Stimulated activated CD8-positive, alpha-beta memory T cell treated with anti-CD3 and anti-CD28 coated beads, Interleukin-12 subunit alpha, Interleukin-12 subunit beta, amount 100 ng/mL, for 1 hour (primary cell): ENCODE data around the gene ZNF516.

Source experiments
- DNase-seq: peaks from one replicate; pipeline ENCODE4 v3.0.0-alpha.2; 2020; ENCODE audit warnings: low read depth

Gene ZNF516

DNA sequence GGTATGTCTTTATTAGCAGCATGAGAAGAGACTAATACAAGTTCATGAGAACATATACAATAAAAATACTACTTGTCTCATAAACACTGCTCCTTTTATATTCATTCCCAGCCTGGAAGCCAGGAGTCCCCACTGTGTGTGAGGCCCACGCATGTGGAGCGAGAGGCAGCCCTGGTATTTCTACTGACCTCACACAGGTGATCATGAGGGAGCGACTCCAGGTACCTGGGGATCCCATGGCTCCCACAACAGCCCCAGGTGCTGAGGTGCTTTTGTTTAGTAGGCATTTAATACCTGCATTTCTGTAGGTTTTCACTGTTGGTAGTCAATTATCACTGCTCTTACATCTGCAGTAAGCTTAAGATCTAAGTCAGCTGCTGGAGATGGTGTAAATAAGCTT, 75.2 kb downstream of the ZNF516 start:
- DNase-seq = no peak

DNA sequence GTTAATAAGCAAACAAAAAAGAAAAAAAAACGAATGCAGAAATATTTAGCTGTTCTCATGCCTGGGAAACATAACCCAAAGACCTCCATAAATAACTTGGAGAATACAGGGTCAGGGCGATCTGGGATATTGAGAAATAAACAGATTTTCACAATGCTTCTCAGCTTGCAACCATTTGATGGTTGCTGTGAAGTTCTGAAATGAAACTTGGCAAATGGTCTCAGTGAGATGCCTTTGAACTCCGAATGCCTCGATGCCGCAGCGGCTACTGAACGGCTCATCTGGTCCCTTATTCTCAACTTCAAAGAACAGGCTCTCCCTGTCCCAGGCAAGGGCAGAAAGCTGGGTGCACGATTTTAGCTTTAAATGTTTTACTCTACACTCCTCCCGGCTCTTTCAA, 78.1 kb downstream of the ZNF516 start:
- DNase-seq = no peak

DNA sequence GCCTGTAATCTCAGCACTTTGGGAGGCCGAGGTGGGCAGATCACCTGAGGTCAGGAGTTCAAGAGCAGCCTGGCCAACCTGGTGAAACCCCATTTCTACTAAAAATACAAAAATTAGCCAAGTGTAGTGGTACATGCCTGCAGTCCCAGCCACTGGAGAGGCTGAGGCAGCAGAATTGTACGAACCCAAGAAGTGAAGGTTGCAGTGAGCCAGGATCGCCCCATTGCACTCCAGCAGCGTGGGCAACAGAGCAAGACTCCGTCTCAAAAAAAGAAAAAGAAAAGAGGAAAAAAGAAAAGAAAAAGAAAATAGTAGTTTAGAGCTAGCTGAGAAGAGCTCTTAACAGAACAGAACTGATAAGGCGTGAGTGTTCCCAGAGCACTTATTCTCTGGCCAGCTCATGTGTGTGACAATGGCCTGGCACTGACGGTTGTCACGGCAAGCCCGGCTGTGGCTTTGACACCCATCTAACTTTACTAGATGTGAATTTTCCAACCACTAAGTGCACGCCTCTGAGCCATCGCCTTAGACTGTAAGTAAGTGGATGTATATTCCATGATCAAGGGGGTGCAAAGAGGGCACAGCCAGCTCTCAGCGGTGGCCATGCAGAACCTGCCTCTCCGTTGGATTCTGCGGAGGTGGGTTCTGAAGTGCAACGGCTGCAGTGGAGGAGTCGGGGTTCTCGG, 80.0 kb downstream of the ZNF516 start:
- DNase-seq = no peak

DNA sequence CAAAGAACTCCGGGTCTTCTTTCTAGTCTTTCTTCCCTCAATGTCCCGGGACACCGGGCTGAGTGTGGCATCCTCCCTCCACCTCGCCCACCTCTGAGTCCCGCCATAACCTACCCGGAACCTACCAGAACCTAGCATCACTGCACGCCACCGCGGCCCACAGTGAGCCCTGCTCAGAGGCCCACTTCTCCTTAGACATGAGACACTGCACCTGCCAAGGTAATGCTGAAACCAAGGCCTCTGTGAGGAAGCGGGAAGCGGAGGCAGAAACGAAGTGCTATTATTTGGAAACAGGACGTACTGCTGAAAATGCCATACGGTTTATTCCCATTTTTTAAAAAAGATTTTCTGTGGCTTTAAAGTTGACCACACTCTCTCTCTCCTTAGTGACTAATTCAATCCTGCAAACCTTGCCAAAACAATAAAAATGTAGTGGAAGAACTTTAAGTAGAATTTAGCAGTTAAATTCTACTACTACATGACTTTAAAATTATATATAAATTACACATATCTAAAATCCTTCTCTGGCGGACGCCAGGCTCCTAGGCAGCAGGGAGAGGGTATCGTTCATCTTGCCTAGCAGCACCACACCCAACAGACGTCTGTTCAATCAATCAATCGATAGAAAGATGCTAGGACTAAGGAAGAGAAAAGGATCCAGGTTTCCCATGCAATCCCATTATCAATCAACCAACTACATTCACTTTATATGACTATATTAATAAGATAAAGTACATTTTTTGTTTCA, 82.0 kb downstream of the ZNF516 start:
- no peak for DNase-seq

DNA sequence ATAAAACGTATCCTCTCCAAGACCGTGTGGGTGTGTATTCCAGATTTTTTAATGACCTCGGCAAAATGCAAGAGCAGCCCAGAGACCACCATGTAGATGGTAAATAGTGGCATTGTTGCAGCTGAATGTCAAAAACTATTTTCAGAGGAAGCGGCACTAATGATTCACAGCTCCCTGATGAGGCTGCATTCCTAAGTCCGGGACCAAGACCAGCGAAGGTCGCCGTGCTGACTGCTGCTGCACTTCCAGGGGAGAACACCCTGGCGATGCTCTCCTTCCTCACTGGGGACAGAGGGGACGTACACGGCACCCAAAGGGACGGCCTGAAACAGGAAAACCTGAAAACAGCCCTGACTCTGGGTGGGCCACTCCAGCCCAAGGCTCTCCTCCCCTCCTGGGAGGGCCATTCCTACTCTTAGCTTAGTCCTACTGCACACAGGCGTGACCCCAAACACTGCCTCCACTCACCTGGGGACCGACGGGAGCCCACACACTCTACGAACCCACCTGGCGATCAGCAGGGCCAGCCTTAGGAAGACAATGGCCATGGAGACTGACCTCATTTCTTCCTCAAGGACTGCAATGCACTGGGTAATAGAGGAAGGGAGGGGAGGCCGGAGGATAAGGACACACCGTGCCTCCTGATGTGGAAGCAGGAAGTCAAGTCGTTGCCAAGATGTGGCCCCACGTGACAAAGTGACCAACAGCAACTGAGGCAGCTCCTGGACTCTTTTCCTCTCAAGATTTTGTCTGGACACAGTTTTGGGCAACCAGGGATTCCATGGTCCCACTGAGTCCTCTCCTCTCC, 82.8 kb downstream of the ZNF516 start:
- DNase-seq = no peak

DNA sequence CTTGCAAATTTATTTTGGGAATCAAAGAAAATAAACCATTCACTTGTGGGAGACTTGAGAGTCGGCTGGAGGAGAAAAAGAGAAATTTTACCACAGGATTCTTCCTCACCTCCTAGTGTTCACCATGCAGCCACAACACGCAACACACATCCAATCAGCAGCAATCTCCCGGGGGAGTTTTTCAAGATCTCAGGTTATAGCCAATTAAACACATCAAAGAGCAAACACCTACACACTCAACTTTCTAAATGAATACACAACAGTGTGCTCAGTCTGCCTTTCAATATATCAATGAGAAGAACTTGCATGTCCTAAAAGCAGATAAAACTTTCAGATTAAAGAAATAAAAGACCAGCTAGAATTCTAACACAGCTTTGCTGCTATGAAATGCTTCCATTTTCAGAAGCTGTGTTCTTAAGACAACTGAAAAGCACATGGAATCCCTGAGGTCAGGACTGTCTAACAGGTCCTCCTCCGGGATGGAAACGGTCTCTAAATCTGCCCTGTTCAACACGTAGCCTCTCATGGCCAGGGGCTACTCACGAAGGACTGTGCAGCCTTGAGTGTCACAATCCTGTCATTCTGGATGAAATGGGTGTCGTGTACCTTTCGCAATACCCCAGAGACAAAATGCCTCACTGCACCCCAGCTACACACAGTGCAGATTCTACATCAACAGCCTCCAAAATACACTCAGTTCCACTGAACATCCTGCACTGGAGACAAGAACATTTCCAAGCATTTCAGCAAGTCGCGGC, 84.2 kb downstream of the ZNF516 start:
- no peak for DNase-seq

DNA sequence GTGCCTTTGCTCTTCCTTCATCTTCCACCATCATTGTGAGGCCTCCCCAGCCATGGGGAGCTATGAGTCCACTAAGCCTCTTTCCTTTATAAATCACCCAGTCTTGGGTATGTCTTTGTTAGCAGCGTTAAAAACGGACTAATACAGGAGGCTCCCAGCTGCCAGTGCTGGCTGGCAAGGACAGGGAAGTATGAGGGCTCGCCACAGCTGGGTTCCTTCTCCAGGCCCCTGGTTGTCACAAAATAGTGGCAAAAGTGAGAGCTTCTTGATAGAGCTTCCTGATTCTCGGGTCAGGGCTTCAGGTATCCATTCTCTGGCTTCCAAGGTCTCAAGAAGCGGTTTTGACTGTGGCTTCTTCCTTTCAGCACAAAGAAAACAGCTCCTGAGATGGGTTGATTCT, 85.0 kb downstream of the ZNF516 start:
- DNase-seq = no peak

DNA sequence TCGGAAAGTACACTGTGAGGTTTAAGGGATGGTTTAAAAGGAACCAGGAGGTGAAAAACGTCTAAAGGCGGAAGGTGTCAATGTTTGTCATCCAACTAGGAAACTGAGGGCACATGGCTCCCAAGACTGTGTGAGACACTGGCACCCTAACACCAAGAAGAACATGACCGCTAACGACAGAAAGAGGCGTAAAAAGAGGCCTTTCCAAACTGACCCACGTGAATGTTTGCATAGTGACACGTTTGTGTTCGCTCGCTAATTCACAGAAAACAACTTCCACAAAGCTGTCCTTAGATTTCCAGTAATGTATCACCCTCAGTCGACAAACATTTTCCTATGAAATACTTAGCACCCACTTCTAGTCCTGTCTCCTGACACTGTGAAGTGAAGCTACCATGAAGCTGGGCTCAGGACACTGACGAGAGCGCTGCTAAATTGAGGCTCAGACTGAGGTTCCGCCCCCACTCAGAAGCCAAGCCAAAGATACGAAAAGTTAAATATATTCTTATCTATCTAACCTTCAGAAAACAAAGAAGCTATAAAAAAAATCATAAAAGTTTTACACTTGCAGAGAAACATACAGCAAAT, 86.5 kb downstream of the ZNF516 start:
- DNase-seq = no peak

DNA sequence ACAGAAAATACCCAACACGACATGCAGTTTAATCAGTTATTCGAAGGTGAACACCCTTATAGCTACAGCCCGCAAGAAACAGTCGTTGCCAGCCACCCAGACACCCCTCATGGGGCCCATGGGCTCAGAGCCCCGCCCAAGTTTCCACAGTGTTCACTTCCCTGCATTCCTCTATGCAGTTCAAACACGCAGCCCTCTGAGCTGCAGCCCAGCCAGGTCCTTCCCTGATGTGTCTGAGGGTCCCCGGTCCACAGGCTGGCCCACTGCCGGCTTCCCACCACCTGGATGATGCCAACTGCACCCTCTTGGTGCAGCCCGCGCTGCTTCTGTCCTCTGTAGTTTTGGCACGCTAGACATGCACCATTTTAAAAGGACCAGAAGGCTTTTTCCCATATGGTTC, 87.4 kb downstream of the ZNF516 start:
- DNase-seq = no peak

DNA sequence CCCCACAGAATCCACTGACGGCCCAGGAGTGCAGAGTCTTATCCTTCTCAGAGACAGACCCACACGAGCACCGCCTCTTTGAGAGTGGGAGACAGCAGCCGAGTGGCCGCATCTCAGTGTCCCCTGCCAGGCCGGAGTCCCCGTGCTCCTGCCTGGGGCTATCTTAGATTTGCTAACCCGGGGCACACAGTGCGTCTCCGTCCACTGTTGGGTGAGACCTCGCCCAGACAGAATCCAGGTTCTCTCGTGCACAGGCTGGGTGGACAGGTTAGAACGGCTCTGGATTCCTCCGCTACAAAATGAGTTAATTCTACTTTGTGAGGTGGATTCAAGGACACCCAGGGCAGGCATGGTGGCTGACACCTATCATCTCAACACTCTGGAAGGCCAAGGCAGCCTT, 88.3 kb downstream of the ZNF516 start:
- DNase-seq = no peak

DNA sequence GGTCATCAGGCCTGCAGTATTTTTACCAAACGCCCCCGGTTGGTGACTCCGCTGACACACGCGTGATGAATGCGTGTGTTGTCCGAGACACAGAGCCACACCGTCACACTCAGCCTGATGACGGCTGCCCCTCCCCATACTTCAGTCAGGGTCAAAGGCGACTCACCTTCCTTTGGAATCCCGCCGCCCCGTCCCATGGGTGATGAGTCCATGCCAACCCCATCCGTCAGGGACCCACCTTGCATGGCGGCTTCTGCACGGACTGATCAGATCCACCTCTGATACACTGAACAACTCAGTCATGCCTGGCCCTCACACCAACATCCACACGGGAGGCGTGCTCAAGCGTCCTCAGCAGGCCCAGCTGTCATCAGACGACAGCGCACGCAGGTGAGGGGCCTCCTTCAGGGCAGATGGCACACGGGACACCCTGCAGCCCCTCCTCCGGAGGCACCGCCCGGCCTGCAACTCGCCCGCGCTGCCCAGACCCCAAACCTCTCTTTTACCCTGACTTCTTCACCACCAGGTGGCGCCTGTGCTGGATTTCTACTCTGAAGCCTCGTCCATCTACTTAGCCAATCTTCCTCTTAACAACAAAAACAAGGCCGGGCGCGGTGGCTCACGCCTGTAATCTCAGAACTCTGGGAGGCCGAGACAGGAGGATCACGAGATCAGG, 89.2 kb downstream of the ZNF516 start:
- DNase-seq = no peak

DNA sequence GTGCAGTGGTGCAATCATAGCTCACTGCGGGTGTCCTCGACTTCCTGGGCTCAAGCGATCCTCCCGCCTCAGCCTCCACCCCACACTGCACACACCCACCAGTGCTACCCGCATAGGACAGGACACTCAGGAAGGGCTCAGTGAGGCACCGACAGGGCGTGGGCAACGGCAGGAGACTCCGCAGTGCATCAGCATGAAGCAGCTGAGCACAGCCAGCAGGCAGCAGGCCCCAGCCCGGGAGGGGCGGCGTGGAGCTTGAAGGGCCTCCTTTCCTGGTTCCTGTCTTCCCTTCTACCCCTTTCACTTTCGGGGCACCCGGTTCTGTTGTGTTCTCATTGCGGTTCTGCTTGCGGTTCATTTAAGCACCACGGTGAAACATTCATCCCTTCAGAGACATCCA, 89.8 kb downstream of the ZNF516 start:
- no peak for DNase-seq

DNA sequence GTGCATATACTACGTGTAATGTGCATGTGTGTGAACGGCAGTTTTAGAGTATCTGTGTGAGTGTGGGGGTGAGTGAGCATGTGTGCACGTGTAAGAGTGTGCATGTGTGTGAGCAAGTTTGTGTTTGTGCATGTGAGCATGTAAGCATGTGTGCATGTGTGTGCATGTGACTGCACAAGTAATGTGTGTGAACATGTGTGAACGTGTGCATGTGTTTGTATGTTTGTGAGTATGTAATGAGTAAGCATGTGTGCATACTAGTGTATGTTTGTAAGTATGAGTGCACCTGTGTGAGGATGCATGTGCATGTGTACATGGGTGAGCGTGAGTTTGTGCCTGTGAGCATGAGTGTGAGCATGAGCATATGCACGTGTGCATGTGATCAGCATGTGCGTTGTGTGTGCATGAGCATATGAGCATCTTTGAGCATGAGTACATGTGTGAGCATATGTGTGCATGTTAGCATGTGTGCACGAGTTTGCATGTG, 90.7 kb downstream of the ZNF516 start:
- no peak for DNase-seq

DNA sequence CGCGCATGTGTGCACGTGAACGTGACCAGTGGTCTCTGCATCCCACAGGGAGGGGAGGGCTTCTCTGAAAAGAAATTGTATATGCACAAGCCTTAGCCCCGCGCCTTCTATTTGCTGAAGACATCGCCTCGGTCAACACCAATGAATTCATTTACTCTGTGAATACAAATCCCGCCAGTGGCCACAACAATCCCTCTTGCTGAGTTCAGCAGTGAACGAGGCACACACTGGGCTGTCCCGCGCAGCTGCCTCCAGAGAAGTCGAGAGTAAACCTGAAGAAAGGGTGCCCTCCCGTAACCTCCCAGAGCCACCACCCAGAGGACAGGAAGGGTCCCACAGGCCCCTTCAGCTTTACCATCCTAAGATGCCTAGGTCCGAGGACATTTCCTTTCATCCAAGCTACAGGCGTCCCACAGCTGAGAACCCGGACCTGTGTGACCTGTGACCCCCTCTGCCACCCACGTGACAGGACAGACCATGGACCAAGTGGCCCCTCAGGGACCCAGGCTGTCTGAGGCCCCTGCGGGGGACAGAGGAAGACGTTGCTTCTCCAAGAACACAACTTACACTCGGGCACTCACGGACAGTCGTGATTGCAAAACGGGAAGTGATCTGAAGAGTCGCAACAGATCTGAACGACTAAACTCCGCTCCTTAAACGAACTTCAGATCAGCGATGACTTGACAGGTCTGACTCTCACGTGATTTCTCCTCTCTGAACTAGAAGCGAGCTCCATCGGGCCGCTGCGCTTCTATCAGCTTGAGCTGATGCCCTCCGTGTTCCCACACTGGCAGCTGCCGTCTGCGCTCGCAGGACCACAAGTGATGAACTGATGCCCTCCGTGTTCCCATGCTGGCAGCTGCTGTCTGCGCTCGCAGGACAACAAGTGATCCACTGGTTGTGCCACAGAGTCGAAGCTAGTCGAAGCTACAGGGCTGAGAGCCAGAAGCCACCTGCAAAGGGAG, 92.7 kb downstream of the ZNF516 start:
- DNase-seq = no peak

DNA sequence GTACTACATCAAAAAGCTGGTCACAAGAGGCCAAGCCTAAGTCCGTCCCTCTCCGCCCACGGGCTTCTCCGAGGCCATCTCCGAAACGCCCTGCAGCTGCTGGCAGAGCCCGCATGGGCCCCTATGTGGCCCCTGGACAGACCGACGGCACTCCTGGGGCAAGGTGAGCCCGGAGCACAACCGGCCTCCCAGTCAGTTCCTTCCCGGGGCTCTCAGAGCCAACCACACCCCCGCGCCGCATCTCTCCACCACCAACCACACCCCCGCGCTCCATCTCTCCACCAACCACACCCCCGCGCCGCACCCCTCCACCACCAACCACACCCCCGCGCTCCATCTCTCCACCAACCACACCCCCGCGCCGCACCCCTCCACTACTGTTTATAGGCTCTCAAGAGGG, 93.5 kb downstream of the ZNF516 start:
- DNase-seq = no peak

DNA sequence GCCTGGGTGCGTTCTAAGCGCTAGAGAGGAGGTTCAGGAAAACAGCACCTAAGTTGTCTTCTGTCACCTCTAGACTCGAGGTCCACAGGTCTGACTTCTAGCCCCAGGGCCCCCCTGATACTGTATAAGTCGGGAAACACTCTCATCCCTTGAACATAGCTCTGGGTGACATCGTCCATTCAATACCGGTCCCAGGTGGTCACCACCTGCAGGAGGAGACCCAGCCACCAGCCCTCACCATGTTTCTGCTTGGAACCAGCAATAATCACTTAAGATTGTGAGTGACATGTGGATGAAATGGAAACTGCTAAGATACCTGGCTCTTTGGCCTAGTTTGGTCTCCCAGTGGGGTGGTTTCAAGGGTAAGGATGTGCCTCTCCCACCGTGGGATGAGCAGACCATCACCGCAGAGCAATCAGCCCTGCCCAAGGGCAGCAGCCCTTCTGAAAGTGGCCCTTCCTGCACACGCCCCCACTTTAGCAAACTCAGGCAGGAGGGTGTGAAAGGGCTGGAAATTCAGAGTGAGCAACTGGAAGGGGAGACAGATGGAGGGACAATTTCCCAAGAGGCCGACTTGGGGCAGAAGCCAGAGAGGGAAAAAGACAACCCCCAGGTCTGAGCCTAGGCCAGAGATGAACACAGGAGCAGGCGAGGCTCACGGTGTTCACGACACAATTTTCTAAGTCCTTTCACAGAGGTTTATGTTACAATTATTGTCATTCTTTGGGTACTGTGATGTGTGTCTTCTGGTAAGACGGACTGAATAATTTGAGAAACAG, 95.2 kb downstream of the ZNF516 start:
- DNase-seq = no peak

DNA sequence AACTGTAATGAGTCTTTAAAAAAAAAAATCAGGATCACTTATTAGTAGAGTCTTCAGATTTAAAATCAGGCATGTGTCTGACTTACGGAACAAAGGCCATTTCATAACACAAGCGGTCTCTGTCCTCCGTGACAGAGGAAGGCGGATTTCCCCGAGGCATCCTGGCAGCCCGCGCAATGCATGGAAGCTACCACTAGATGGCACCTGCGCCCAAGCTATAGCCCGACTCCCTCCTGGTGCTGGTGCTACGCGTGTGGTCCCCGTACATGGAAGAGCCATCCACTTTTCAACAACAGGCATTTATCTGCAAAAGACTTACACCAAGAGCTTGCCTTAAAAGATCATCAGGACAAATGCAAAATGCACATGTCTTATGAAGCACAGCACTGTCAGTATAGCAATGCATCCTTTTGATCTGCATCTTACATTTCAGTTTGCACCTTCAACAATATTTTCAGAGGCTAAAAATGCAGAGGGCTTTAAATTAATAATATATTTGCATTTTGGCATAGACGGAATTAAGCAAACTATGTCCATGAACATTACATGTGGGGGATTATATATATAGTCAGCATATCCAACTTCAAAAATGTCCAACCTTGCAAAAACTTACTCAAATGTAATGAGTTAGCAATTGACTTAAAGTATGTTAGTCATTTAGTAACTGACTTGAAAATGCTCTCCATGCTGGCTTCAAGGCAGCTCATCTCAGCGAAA, 96.0 kb downstream of the ZNF516 start:
- peak; percentile 61 for DNase-seq

DNA sequence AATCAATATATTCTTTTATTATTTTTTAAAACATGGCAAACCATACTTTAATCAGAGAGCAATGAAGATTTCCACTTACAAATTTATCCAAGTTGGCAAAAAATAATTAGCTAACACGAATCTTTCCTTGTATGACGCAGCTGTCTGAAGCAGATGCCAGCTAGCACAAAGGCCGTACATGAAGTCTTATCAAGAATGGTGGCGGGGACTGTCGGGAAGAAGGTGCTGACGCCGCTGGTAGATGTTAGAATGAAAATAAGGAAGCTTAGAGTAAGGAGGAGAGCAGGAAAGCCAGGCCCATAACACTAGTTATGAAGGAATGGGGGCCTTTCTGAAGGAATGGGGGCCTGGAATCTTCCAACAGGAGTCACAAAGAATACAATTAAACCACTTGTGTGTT, 96.7 kb downstream of the ZNF516 start:
- DNase-seq = no peak

DNA sequence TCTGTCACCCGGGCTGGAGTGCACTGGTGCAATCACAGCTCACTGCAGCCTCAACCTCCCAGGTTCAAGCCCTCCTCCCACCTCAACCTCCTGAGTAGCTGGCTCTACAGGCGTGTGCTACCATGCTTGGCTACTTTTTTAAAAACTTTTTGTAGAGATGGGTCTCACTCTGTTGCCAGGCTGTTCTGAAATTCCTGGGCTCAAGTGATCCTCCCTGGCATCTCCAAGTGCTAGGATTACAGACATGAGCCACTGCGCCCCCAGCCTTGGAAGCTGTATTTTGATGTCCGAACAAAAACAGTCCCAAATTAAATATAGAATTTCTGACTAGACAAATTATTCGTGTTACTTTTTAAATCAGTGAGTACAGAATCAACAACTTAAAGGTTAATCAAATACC, 97.4 kb downstream of the ZNF516 start:
- no peak for DNase-seq
